Type B pancreatic cell (in vitro differentiated cells): ENCODE measurements around the gene ASPHD2. TPM values are rescaled to one million over a fixed set of nuclear protein-coding genes. Genes with fewer than 3 reads are reported as not detected.

ENCODE experiments used
- DNase-seq: peaks from one replicate; pipeline ENCODE4 v3.0.0; 2021; ENCODE audit warnings: mixed read lengths; ENCODE audit not compliant: unreplicated experiment; ENCODE audit errors: extremely low spot score
- H3K27ac Mint-ChIP-seq: 2 replicates; pipeline ENCODE4 v1.8.0; 2021; ENCODE audit warnings: mild to moderate bottlenecking, mixed read lengths
- H3K27me3 Mint-ChIP-seq: 2 replicates; pipeline ENCODE4 v1.8.0; 2021; ENCODE audit warnings: mixed read lengths
- H3K36me3 Mint-ChIP-seq: 2 replicates; pipeline ENCODE4 v1.8.0; 2021; ENCODE audit warnings: mixed read lengths
- H3K4me1 Mint-ChIP-seq: one replicate; pipeline ENCODE4 v1.8.0; 2021; ENCODE audit warnings: mixed read lengths; ENCODE audit not compliant: unreplicated experiment
- H3K4me3 Mint-ChIP-seq: 2 replicates; pipeline ENCODE4 v1.8.0; 2021; ENCODE audit warnings: mild to moderate bottlenecking, mixed read lengths
- H3K9me3 Mint-ChIP-seq: 2 replicates; pipeline ENCODE4 v1.8.0; 2021; ENCODE audit warnings: mixed read lengths
- total RNA-seq: library from RNA; stranded (reverse); gene quantifications from 2 replicates; pipeline ENCODE4 v1.2.1, GENCODE V29; 2021; ENCODE audit warnings: low replicate concordance
- TF ChIP-seq, protein P1 (sequence below): fragments of 200-600 bp; sonication (generic); conservative IDR thresholded peaks from 2 replicates; pipeline ENCODE4 v1.5.0; 2021; ENCODE audit warnings: antibody characterized with exemption, mild to moderate bottlenecking

Gene ASPHD2
- total RNA-seq, 1 donor from 2014 or later: 2.4 TPM

DNA sequence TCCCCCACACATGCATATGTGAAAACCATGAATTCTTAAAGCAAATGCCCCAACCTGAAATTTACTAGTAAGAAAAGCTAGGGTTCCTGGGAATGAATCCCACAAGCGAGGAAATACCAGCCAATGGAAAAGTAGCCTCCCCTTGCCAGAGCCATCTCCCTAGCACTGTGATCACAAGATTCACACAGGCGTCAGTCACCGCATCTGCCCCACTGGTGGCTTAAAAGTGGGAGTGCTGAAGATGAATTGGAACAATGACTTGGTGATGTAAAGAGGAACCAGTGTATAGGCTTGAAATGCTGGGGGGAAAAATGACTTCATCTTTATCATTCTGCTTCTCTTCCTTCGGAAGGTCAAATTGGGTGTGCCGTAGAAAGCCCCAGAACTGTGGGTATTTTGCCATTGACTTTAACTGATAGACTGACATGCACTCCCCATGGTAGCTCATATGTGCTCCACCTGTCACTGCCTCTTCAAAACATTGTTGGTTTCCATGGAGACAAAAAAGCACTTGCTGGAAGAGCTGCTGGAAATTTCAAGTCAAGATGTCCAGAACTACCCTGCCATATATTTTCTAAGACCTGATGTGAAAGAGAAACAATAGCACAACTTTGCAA is 19.2 kb upstream of the ASPHD2 start:
- Mint-ChIP-seq H3K27ac (no peak overlapping the region), H3K9me3 (no peaks in the 10 kb centered on the region), H3K4me3 (no peak overlapping the region), H3K4me1 (no peaks in the 10 kb centered on the region), H3K36me3 (no peaks in the 10 kb centered on the region), H3K27me3 (peaks cover 47% of the 10 kb centered on the region)
- TF ChIP-seq, protein P1, sequence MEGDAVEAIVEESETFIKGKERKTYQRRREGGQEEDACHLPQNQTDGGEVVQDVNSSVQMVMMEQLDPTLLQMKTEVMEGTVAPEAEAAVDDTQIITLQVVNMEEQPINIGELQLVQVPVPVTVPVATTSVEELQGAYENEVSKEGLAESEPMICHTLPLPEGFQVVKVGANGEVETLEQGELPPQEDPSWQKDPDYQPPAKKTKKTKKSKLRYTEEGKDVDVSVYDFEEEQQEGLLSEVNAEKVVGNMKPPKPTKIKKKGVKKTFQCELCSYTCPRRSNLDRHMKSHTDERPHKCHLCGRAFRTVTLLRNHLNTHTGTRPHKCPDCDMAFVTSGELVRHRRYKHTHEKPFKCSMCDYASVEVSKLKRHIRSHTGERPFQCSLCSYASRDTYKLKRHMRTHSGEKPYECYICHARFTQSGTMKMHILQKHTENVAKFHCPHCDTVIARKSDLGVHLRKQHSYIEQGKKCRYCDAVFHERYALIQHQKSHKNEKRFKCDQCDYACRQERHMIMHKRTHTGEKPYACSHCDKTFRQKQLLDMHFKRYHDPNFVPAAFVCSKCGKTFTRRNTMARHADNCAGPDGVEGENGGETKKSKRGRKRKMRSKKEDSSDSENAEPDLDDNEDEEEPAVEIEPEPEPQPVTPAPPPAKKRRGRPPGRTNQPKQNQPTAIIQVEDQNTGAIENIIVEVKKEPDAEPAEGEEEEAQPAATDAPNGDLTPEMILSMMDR: no peak
- no peak for DNase-seq

DNA sequence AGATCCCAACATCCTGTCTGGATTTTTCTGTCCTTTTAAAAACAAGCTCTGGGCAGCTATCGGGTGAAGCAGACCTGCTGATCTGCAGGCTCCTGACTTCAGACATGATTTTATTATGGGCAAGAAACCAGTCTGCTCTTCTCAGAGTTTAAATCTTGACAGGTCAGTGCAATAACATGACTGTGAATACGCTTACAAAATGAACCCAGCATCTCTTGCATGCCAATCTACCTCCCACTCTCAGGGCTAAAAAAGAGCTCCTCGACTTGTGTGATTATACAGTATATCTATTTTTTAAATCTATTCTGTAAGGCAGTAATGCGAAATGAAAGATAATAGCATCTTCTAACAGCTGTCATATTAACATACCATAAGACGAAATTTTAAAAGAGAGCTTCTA is 18.7 kb upstream of the ASPHD2 start:
- Mint-ChIP-seq H3K27ac (no peak overlapping the region), H3K4me3 (no peak overlapping the region), H3K9me3 (no peaks in the 10 kb centered on the region), H3K27me3 (peaks cover 42% of the 10 kb centered on the region), H3K4me1 (no peaks in the 10 kb centered on the region), H3K36me3 (no peaks in the 10 kb centered on the region)
- TF ChIP-seq, protein P1: no peak
- DNase-seq: no peak

DNA sequence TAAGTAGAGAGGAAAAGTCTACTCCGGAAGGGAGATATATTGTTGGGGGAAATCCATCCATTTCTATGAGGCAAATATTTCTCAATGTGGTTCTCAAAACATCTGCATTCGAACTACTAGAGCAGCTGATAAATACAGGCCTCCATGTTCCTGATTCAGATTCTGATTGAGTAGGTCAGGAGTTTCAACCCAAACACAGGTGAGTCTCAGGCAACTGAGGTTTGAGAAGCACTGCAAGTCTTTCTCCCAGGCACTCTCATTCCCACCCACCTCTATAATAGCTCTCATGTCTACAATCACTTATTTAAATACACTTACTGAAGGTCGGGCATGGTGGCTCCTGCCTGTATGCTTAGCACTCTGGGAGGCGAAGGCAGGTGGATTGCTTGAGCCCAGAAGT is 14.7 kb upstream of the ASPHD2 start:
- Mint-ChIP-seq H3K36me3 (no peaks in the 10 kb centered on the region), H3K27me3 (peaks cover 59% of the 10 kb centered on the region), H3K4me3 (no peak overlapping the region)

DNA sequence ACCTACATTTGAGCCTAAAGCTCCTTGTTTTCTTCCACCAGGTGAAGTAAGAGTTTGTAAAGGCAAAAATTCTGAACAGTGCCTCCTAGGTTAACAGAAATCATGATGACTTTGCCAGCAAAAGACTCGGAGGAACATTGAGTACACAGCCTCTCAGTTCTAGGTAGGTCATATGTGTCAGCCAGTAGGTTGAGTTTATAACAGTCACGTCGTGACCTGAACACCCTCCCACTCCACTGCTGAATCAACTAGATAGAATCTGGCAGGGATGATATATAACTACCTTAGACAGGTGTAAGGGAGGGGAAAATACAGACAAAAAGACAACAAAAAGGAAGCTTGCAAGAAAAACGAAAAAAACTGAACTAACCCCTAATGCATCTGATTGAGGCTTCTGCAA is 12.8 kb upstream of the ASPHD2 start:
- Mint-ChIP-seq H3K27ac (no peak overlapping the region), H3K27me3 (peaks cover 63% of the 10 kb centered on the region)

More for the DNA sequence above, 14.7 kb upstream of the ASPHD2 start:
- TF ChIP-seq, protein P1: no peak
- Mint-ChIP-seq H3K4me1 (no peaks in the 10 kb centered on the region), H3K9me3 (no peaks in the 10 kb centered on the region), H3K27ac (no peak overlapping the region)
- no peak for DNase-seq

DNA sequence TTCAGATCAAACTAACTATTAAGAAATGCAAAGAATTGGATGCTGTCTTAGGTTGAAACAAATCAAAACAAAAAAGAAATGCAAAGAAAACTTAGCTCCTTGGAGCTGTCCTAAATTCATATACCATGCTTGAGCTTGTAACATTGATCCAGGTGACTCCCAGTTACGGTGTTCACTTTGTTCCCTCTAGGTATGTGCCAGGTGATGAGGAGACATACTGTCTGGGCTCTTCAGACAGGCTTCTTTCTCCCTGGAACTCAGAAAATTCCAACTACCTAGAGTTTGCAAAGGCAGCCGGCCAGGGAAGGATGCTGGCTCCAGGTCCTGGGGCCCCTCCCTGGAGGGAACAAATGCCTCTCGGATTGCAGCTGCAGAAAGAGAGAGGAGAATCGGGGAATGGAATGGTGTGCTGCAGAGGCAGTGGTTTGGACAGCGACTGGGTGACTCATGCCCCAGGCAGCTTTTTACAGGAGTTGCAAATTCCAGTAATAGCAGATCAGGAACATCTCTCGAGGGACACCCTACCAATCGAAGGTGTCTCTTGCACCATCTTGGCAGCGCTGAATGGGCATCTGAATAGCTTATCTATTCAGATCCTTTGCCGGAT is 12.3 kb upstream of the ASPHD2 start:
- TF ChIP-seq, protein P1: no peak

More for the DNA sequence above, 12.8 kb upstream of the ASPHD2 start:
- no peaks in the 10 kb centered on the region for H3K4me1 Mint-ChIP-seq
- H3K36me3 Mint-ChIP-seq: no peaks in the 10 kb centered on the region
- no peaks in the 10 kb centered on the region for H3K9me3 Mint-ChIP-seq
- no peak overlapping the region for H3K4me3 Mint-ChIP-seq
- TF ChIP-seq, protein P1: no peak
- DNase-seq: no peak

More for the DNA sequence above, 12.3 kb upstream of the ASPHD2 start:
- Mint-ChIP-seq H3K27me3 (peaks cover 63% of the 10 kb centered on the region), H3K27ac (no peak overlapping the region), H3K36me3 (no peaks in the 10 kb centered on the region), H3K4me3 (no peak overlapping the region), H3K9me3 (no peaks in the 10 kb centered on the region), H3K4me1 (no peaks in the 10 kb centered on the region)
- DNase-seq: no peak
